ENCODE data around the gene TMEM37. TPM values are rescaled to one million over a fixed set of nuclear protein-coding genes. Genes with fewer than 3 reads are reported as not detected.

Gene TMEM37
- polyA plus RNA-seq, 1 of the 3 experiments (the other 2 are of a cell fraction), result 0.25 TPM

DNA sequence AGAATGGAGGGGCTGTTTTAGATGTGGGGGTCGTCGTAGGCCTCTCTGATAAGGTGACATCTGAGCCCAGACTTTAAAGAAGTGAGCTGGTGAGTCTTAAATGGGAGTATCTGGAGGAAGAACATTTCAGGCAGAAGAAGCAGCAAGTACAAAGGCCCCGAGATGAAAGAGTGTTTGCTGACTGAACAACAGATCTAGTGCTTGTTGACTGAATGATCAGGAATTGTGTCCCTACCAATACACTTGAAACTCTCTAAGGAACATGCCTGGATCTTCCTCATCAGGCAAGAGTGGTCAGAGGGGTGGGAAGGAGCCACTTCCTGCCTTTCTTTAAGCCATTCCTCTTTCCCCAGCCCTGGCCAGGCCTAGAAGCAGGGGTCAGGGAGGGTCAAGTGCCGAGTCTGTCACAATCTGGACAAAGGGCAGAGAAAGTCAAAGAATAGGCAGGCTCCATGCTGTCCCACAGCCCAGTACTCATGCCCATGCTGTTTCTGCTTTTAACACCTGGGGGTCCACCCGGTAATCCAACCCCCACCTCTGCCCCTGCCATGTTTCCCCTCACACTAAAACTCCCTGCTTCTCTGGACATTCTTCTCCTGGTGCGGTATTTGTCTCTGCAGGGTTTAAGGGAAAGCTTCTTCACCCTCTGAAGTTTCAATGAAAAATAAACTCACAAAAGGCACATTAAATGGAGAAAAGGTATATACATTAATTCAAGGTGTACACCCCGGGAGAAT lies 3.0 kb upstream of the TMEM37 start:
- H3K4me3 ChIP-seq (ENCODE audit: low read depth in 2 of 2, low read length in 1 of 2), result no peak overlapping the region
- H3K4me1 ChIP-seq (ENCODE audit: control insufficient read depth in 1 of 2, insufficient read depth in 2 of 2, low read depth in 1 of 2, low read length in 1 of 2), result peaks cover 0 to 4% of the 10 kb centered on the region in 2 experiments; a peak in 2 of 4 replicates
- no peaks in the 10 kb centered on the region for H3K36me3 ChIP-seq (replicated peaks in 1 of 2; ENCODE audit: control insufficient read depth in 1 of 2, insufficient read depth in 2 of 2, low read length in 1 of 2)
- ChIA-PET CTCF (no interaction called here), POLR2A (no interaction called here)
- no peak overlapping the region for H3K9ac ChIP-seq
- TF ChIP-seq FOXM1 (IDR thresholded peaks at IDR 0.05; ENCODE audit: low read depth), result no peak
- TF ChIP-seq TEAD4 (IDR thresholded peaks at IDR 0.05; ENCODE audit: borderline replicate concordance, insufficient read depth), result no peak
- TF ChIP-seq YY1 (IDR thresholded peaks at IDR 0.05; ENCODE audit: low read depth), result no peak
- TF ChIP-seq FOXJ3 (CRISPR knock-in tag; IDR thresholded peaks at IDR 0.05), result no peak
- TF ChIP-seq, protein P1, sequence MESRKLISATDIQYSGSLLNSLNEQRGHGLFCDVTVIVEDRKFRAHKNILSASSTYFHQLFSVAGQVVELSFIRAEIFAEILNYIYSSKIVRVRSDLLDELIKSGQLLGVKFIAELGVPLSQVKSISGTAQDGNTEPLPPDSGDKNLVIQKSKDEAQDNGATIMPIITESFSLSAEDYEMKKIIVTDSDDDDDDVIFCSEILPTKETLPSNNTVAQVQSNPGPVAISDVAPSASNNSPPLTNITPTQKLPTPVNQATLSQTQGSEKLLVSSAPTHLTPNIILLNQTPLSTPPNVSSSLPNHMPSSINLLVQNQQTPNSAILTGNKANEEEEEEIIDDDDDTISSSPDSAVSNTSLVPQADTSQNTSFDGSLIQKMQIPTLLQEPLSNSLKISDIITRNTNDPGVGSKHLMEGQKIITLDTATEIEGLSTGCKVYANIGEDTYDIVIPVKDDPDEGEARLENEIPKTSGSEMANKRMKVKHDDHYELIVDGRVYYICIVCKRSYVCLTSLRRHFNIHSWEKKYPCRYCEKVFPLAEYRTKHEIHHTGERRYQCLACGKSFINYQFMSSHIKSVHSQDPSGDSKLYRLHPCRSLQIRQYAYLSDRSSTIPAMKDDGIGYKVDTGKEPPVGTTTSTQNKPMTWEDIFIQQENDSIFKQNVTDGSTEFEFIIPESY (IDR thresholded peaks at IDR 0.05; ENCODE audit: borderline replicate concordance, low read depth), result no peak
- no peak for TF ChIP-seq RXRA (IDR thresholded peaks at IDR 0.05; ENCODE audit: borderline replicate concordance, low read depth)
- TF ChIP-seq, protein P2, sequence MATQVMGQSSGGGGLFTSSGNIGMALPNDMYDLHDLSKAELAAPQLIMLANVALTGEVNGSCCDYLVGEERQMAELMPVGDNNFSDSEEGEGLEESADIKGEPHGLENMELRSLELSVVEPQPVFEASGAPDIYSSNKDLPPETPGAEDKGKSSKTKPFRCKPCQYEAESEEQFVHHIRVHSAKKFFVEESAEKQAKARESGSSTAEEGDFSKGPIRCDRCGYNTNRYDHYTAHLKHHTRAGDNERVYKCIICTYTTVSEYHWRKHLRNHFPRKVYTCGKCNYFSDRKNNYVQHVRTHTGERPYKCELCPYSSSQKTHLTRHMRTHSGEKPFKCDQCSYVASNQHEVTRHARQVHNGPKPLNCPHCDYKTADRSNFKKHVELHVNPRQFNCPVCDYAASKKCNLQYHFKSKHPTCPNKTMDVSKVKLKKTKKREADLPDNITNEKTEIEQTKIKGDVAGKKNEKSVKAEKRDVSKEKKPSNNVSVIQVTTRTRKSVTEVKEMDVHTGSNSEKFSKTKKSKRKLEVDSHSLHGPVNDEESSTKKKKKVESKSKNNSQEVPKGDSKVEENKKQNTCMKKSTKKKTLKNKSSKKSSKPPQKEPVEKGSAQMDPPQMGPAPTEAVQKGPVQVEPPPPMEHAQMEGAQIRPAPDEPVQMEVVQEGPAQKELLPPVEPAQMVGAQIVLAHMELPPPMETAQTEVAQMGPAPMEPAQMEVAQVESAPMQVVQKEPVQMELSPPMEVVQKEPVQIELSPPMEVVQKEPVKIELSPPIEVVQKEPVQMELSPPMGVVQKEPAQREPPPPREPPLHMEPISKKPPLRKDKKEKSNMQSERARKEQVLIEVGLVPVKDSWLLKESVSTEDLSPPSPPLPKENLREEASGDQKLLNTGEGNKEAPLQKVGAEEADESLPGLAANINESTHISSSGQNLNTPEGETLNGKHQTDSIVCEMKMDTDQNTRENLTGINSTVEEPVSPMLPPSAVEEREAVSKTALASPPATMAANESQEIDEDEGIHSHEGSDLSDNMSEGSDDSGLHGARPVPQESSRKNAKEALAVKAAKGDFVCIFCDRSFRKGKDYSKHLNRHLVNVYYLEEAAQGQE (IDR thresholded peaks at IDR 0.05; ENCODE audit: low read depth, low read length), result no peak
- H2AFZ ChIP-seq (ENCODE audit: low read depth), result no peak overlapping the region
- DNase-seq, result no peak
- H3K79me2 ChIP-seq (ENCODE audit: insufficient read depth), result no peaks in the 10 kb centered on the region
- no peak overlapping the region for H3K27ac ChIP-seq (ENCODE audit: low read depth in 2 of 2, low read length in 1 of 2)
- H3K9me2 ChIP-seq, result no peaks in the 10 kb centered on the region
- no peaks in the 10 kb centered on the region for H3K9me3 ChIP-seq
- H4K20me1 ChIP-seq (ENCODE audit: insufficient read depth), result no peaks in the 10 kb centered on the region
- H3F3A ChIP-seq (replicated peaks; ENCODE audit: insufficient read depth), result no peaks in the 10 kb centered on the region
- peaks cover 7% of the 10 kb centered on the region for H3K27me3 ChIP-seq (ENCODE audit: insufficient read depth)
- 75% methylated on average over 6 of the region's 7 CpGs for WGBS (ENCODE audit: low lambda C conversion rate)
- no peak overlapping the region for H3K4me2 ChIP-seq

GRCh38 chr2:119429225-119429981 lies 2.3 kb upstream of the TMEM37 start:
- ChIA-PET CTCF (no interaction called here), POLR2A (no interaction called here)
- no peaks in the 10 kb centered on the region for H3K9me3 ChIP-seq
- no peaks in the 10 kb centered on the region for H3K36me3 ChIP-seq (replicated peaks in 1 of 2; ENCODE audit: control insufficient read depth in 1 of 2, insufficient read depth in 2 of 2, low read length in 1 of 2)
- TF ChIP-seq GATA2 (CRISPR knock-in tag; IDR thresholded peaks at IDR 0.05) (no peak), RXRA (IDR thresholded peaks at IDR 0.05; ENCODE audit: borderline replicate concordance, low read depth) (no peak), POLR2AphosphoS5 (IDR thresholded peaks at IDR 0.05; ENCODE audit: low read depth, low read length) (no peak), RAD21 (IDR thresholded peaks at IDR 0.05; ENCODE audit: low read length) (no peak), TAF1 (IDR thresholded peaks at IDR 0.05; ENCODE audit: borderline replicate concordance, low read depth, low read length) (no peak), USF2 (IDR thresholded peaks at IDR 0.05; ENCODE audit: borderline replicate concordance, low read depth, low read length) (no peak), EZH2phosphoT487 (IDR thresholded peaks at IDR 0.05; ENCODE audit: borderline replicate concordance, low read depth) (no peak), RFX5 (IDR thresholded peaks at IDR 0.05; ENCODE audit: low read length) (no peak)
- no peaks in the 10 kb centered on the region for H4K20me1 ChIP-seq (ENCODE audit: insufficient read depth)
- 81% methylated on average over 9 of the region's 10 CpGs for WGBS (ENCODE audit: low lambda C conversion rate)
- H3K4me1 ChIP-seq (ENCODE audit: control insufficient read depth in 1 of 2, insufficient read depth in 2 of 2, low read depth in 1 of 2, low read length in 1 of 2), result peaks cover 0 to 4% of the 10 kb centered on the region in 2 experiments; a peak in 2 of 4 replicates
- no peak overlapping the region for H2AFZ ChIP-seq (ENCODE audit: low read depth)
- H3K4me3 ChIP-seq (ENCODE audit: low read depth in 2 of 2, low read length in 1 of 2), result no peak overlapping the region
- no peak for DNase-seq
- H3K27ac ChIP-seq (ENCODE audit: low read depth in 2 of 2, low read length in 1 of 2), result no peak overlapping the region
- no peaks in the 10 kb centered on the region for H3K9me2 ChIP-seq
- H3K27me3 ChIP-seq (ENCODE audit: insufficient read depth), result peaks cover 7% of the 10 kb centered on the region
- no peak overlapping the region for H3K9ac ChIP-seq
- no peaks in the 10 kb centered on the region for H3F3A ChIP-seq (replicated peaks; ENCODE audit: insufficient read depth)
- H3K79me2 ChIP-seq (ENCODE audit: insufficient read depth), result no peaks in the 10 kb centered on the region
- H3K4me2 ChIP-seq, result no peak overlapping the region

All from SK-N-SH (cell line).